Stimulated activated CD4-positive, alpha-beta T cell treated with anti-CD3 and anti-CD28 coated beads, TNF-alpha, amount 100 ng/mL, for 24 hours (primary cell): ENCODE data around the gene ALLC.
"Not testable (repeated sequence)": the region's sequence is repeated elsewhere in the genome, so short reads cannot be mapped to it uniquely, and the experiment has no call there.

Experiments
- DNase-seq, 3 experiments: peaks; one replicate each; pipeline ENCODE4 v3.0.0-alpha.2; 2020; ENCODE audit warnings: low read depth in 3 of 3

The ALLC gene

GRCh38 chr2:3654531-3655225 is 3.3 kb upstream of the ALLC start:
- DNase-seq: no peak

- no peak for DNase-seq
Observed at GRCh38 chr2:3655871-3656761, 1.9 kb upstream of the ALLC start.

GRCh38 chr2:3656762-3657721 is 958 bp upstream of the ALLC start:
- no peak for DNase-seq

GRCh38 chr2:3659447-3660432 is 1.7 kb downstream of the ALLC start:
- no peak for DNase-seq

GRCh38 chr2:3660640-3661039 is 2.6 kb downstream of the ALLC start:
- DNase-seq: not testable (repeated sequence)

- DNase-seq: no peak
Observed at GRCh38 chr2:3661149-3661660, 3.2 kb downstream of the ALLC start.

GRCh38 chr2:3662239-3662638 is 4.2 kb downstream of the ALLC start:
- no peak for DNase-seq

DNA sequence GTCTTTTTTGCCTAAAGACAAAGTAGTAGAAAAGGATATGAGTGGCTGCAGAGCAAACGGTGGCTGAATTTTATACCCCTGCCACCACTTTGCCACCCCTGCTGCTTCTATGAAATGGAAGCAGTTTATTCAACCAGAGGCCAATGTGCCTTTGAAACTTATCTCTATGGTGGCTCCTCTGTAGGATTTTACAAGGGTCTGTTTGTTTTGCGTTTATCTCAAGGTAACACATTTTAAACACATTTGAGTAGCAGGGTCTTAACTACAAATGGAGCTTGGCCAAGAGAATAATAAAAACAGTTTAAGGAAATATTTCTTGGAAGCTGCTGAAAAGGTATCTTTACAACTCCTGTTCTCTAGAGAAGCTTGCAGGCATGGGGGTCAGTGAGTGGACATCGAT is 6.1 kb downstream of the ALLC start:
- no peak for DNase-seq

DNA sequence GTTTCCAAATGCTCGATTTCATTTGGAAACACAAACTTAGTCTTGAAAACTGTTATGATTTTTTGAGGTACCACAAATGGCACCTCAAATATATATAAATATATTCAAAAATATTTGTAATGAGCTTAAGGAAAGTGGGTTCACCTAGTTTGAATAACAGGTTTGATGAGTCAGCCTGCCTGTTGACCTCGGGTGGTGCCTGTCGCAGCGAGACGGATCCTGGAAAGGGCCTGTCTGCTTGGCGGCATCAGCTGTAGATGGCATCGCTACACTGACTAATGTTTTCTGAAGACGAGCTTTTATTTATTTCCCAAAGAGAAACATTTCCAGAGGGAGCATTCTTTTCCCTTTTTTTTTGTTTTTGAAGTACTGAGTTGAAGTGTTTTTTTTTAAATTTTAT is 6.9 kb downstream of the ALLC start:
- DNase-seq: no peak

- no peak for DNase-seq
Observed at GRCh38 chr2:3665886-3666612, 8.0 kb downstream of the ALLC start.

- DNase-seq: no peak
Observed at GRCh38 chr2:3666613-3666975, 8.6 kb downstream of the ALLC start.

- DNase-seq: no peak
Observed at GRCh38 chr2:3667151-3667631, 9.2 kb downstream of the ALLC start.

DNA sequence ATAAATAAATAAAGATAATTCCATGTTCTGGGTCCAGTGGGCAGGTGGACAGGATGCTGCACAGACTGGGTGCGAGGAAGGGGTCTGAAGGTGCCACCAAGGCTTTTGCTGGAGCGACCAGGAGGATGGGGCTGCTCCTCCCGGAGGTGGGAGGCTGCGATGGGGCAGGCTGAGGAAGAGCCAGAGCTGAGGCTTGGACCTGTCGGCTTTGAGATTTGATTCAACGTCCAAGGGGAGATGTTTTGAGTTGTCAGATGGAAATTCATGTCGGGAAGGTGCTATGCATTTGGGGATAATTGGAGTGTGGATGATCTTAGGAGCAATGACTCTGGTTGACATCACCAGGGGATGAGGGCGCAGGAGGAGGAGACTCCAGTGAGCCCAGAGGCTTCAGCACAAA is 11.7 kb downstream of the ALLC start:
- no peak for DNase-seq

- no peak for DNase-seq
Observed at GRCh38 chr2:3670376-3670775, 12.4 kb downstream of the ALLC start.

- no peak for DNase-seq
Observed at GRCh38 chr2:3670941-3671340, 12.9 kb downstream of the ALLC start.

GRCh38 chr2:3672861-3673678 is 15.1 kb downstream of the ALLC start:
- DNase-seq: no peak

DNA sequence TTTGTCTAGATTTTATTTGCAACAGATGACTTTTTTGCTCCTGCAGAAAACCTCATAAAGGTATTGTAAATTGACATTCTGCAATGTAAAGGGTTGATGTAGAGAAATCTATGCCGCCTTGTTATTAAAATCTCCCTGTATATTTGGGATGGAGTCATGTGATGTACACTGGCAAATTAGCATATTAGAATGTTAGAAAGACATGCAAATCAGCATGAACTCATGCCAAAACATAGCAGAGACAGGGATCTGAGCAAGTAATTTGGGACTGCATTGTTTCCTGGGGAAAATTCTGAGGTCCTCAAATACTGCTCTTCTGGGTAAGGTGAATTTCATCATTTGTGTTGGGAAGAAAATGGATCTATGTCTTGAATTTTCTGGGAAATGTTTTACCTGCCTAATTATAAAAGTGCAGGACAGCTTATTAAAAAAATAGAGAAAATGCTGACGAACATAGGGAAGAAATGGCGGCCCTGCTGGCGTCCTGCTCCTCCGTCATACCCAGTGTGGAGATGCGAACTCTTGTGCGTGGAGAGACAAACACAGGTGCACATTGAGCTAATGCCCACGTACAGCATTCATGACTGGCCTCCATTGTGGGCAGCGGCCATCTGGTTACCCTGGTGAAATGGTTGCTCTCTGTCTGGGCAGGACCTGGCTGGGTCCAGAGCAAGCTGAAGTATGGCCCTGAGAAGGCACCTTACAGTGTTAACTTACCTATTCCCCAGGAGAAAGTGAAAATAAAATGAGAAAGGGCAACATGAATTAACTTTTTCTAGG is 16.3 kb downstream of the ALLC start:
- DNase-seq: no peak

GRCh38 chr2:3675687-3676086 is 17.7 kb downstream of the ALLC start:
- DNase-seq: no peak
